Heart left ventricle (tissue), 16 donors: ENCODE results near the gene SPATA7. TPM values are rescaled to one million over a fixed set of nuclear protein-coding genes. Genes with fewer than 3 reads are reported as not detected.
A peak's percentile ranks its signal among the peaks of the same experiment; 100 is the strongest.

Source experiments
- ATAC-seq, 4 donors: fragments of 200-7000 bp; cut with Tn5 transposase; one replicate each; pipeline ENCODE4 v1.9.1; 2020 to 2022; ENCODE audit warnings: moderate library complexity in 4 of 4, mild to moderate bottlenecking in 3 of 4, moderate number of reproducible peaks in 1 of 4
- DNase-seq, 5 donors: peaks; one replicate each; pipeline ENCODE4 v3.0.0-alpha.2; 2020
- H3K27ac ChIP-seq, 12 donors: fragments of 200-600 bp; sonication (generic) in 4 of 12; one replicate each; pipeline versions ENCODE4 v1.5.0 to v1.8.0; 2016 to 2022; ENCODE audit warnings: mild to moderate bottlenecking in 2 of 12
- H3K27me3 ChIP-seq, 9 donors: fragments of 200-600 bp; sonication (generic) in 2 of 9; one replicate each; pipeline versions ENCODE4 v1.5.1 to v1.8.0; 2016 to 2022; ENCODE audit warnings: mild to moderate bottlenecking in 3 of 9
- H3K36me3 ChIP-seq, 9 donors: fragments of 200-600 bp; sonication (generic) in 2 of 9; one replicate each; pipeline versions ENCODE4 v1.5.0 to v1.8.0; 2018 to 2022; ENCODE audit warnings: mild to moderate bottlenecking in 2 of 9
- H3K4me1 ChIP-seq, 12 donors: fragments of 200-600 bp; sonication (generic) in 4 of 12; one replicate each; pipeline versions ENCODE4 v1.5.0 to v1.8.0; 2016 to 2022; ENCODE audit warnings: mild to moderate bottlenecking in 3 of 12
- H3K4me3 ChIP-seq, 12 donors: fragments of 200-600 bp; sonication (generic) in 4 of 12; one replicate each; pipeline versions ENCODE4 v1.5.0 to v1.8.0; 2017 to 2022; ENCODE audit warnings: mild to moderate bottlenecking in 9 of 12, moderate library complexity in 4 of 12
- H3K9me3 ChIP-seq, 12 donors: fragments of 200-600 bp; sonication (generic) in 4 of 12; one replicate each; pipeline versions ENCODE4 v1.5.0 to v1.8.0; 2016 to 2022; ENCODE audit warnings: mild to moderate bottlenecking in 1 of 12
- CTCF ChIP-seq, 12 donors: fragments of 200-600 bp; sonication (generic) in 4 of 12; IDR thresholded peaks; one replicate each; pipeline versions ENCODE4 v1.5.0 to v1.8.0; 2018 to 2022; ENCODE audit warnings: antibody characterized with exemption in 12 of 12, mild to moderate bottlenecking in 5 of 12
- POLR2A ChIP-seq, 2 donors: fragments of 450-650 bp; IDR thresholded peaks; one replicate each; pipeline ENCODE4 v1.6.1; 2017; ENCODE audit warnings: antibody characterized with exemption in 2 of 2, mild to moderate bottlenecking in 2 of 2, moderate library complexity in 2 of 2
- WGBS, 4 donors: extraction: QIAGEN DNeasy Blood & Tissue Kit in 2 of 4; methylation state at CpG; one replicate each; pipeline versions ENCODE4 v1.1.5 to v1.1.7; 2013 to 2018; 5-methylcytosine and 5-hydroxymethylcytosine counted together
- intact Hi-C, 10 donors: fragments of 100-400 bp; cut with DNase I; formaldehyde crosslinking; loops; one replicate each; pipeline versions ENCODE4 v1.11.1 to v1.14.2; 2022
- polyA plus RNA-seq, 2 donors: library from polyadenylated mRNA; stranded (reverse); fragments of 200-250 nt; gene quantifications; one replicate each; pipeline ENCODE4 v1.2.3, GENCODE V29; 2013
- total RNA-seq, 9 donors: library from RNA; depleted of rRNA in 2 of 9; stranded (reverse); fragments of >200 nt in 2 of 9; fragmentation: NEBNext Ultra II Directional in 3 of 9; extraction: Animal tissue kit (Norgen Biotek cat#: 25700) in 3 of 9; gene quantifications; one replicate each; pipeline versions ENCODE4 v1.1.0 to v1.2.4, GENCODE V29; 2016 to 2023
- donor health status: ischemic (EF 13 %, LVEDD 7.1; RV severe dilation, severe dysfunction).
- donor health status: healthy with polysubstance abuse.
- donor health status: DM: no; HTN: yes; CAD: no.
- donor health status: DM: no; HTN: no; CAD: no.
- donor health status: ischemic (EF 25% LVEDD 6.9; RV normal size, moderate dysfunction).
- donor health status: ischemic (EF 25% LVEDD 5.7; RV mildly dilated, moderate dysfunction).
- donor health status: healthy.
- donor health status: DM: yes; HTN: yes; CAD: no.
- donor health status: ischemic (EF 35%, LVEDD 5.7; RV mildly dilated, moderate dysfunction).
- donor health status: nonischemic (EF 11% LVEDD 7.7; RV severe dilation, severe dysfunction).
- donor health status: DM: yes; HTN: yes; CAD: no.
- donor health status: PGD.
- donor health status: ischemic (EF 29% LVEDD 5.4; RV normal size, mild dysfunction).
- donor health status: nonischemic (EF 23%, LVEDD 6.1; RV moderate dilation, normal function).

The SPATA7 gene
- total and polyA plus RNA-seq, 11 donors = 3.1 to 15.1 (median 8.2) TPM

GRCh38 chr14:88422919-88423650, 37.6 kb downstream of the SPATA7 start:
- H3K9me3 ChIP-seq = peaks cover 0 to 9% (median 5%) of the 10 kb centered on the region in 12 donors
- H3K27ac ChIP-seq = no peak overlapping the region
- TF ChIP-seq POLR2A (IDR thresholded peaks at IDR 0.05) (no peak), CTCF (IDR thresholded peaks at IDR 0.05) (no peak)
- intact Hi-C loops = no loop called here
- no peak overlapping the region for H3K4me3 ChIP-seq
- WGBS, 4 donors = 81 to 85% (median 84%) methylated on average over 3 of the region's 3 CpGs
- H3K36me3 ChIP-seq = peaks cover 0 to 25% (median 6%) of the 10 kb centered on the region in 9 donors
- H3K4me1 ChIP-seq = peaks cover 0 to 11% (median 0%) of the 10 kb centered on the region in 12 donors
- H3K27me3 ChIP-seq = no peaks in the 10 kb centered on the region
- no peak for ATAC-seq
- DNase-seq = no peak

- Histone ChIP-seq H3K4me3 (no peak overlapping the region), H3K27me3 (no peaks in the 10 kb centered on the region), H3K27ac (no peak overlapping the region), H3K9me3 (no peaks in the 10 kb centered on the region), H3K36me3 (peaks cover 0 to 28% (median 6%) of the 10 kb centered on the region in 9 donors), H3K4me1 (peaks cover 0 to 11% (median 0%) of the 10 kb centered on the region in 12 donors)
- no peak for ATAC-seq
- no peak for DNase-seq
- intact Hi-C loops = no loop called here
- TF ChIP-seq POLR2A (IDR thresholded peaks at IDR 0.05) (no peak), CTCF (IDR thresholded peaks at IDR 0.05) (no peak)
Measured at GRCh38 chr14:88424573-88424972, 39.1 kb downstream of the SPATA7 start.

- ATAC-seq (no peak), DNase-seq (peak in 1 of 5 donors; percentile 34)
- Histone ChIP-seq H3K36me3 (peaks cover 0 to 32% (median 6%) of the 10 kb centered on the region in 9 donors), H3K27me3 (no peaks in the 10 kb centered on the region), H3K9me3 (no peaks in the 10 kb centered on the region), H3K4me3 (no peak overlapping the region), H3K27ac (no peak overlapping the region), H3K4me1 (peaks cover 0 to 10% (median 0%) of the 10 kb centered on the region in 12 donors)
- no peak for TF ChIP-seq POLR2A (IDR thresholded peaks at IDR 0.05)
- no peak for TF ChIP-seq CTCF (IDR thresholded peaks at IDR 0.05)
- intact Hi-C loops = no loop called here
- 73 to 84% (median 81%) methylated on average over 7 of the region's 7 CpGs for WGBS, 4 donors
Measured at GRCh38 chr14:88426271-88426670, 40.8 kb downstream of the SPATA7 start.

GRCh38 chr14:88430976-88431375, 45.5 kb downstream of the SPATA7 start:
- no peak for ATAC-seq
- no peak overlapping the region for H3K4me3 ChIP-seq
- intact Hi-C loops = no loop called here
- no peaks in the 10 kb centered on the region for H3K4me1 ChIP-seq
- H3K9me3 ChIP-seq = no peaks in the 10 kb centered on the region
- peaks cover 0 to 70% (median 12%) of the 10 kb centered on the region in 9 donors for H3K36me3 ChIP-seq
- H3K27ac ChIP-seq = no peak overlapping the region
- no peaks in the 10 kb centered on the region for H3K27me3 ChIP-seq
- 90 to 98% (median 94%) methylated on average over 2 of the region's 2 CpGs for WGBS, 4 donors
- TF ChIP-seq POLR2A (IDR thresholded peaks at IDR 0.05) (no peak), CTCF (IDR thresholded peaks at IDR 0.05) (no peak)
- no peak for DNase-seq
